ENCODE results near the gene ELL2. TPM values are rescaled to one million over a fixed set of nuclear protein-coding genes. Genes with fewer than 3 reads are reported as not detected.

ELL2 gene
- total and polyA plus RNA-seq, 4 donors = 12.2 to 44.1 (median 13.9) TPM

- Histone ChIP-seq H3K4me1 (ENCODE audit: control insufficient read depth, insufficient read depth, low read length) (peaks cover 23% of the 10 kb centered on the region), H3K9me3 (ENCODE audit: control insufficient read depth, insufficient read depth, low read length) (no peaks in the 10 kb centered on the region), H3K27me3 (ENCODE audit: control insufficient read depth, insufficient read depth, low read length) (peaks cover 3% of the 10 kb centered on the region), H3K36me3 (ENCODE audit: control insufficient read depth, insufficient read depth, low read length) (no peaks in the 10 kb centered on the region), H3K4me3 (ENCODE audit: low read depth, low read length) (no peak overlapping the region), H3K27ac (ENCODE audit: low read depth, low read length) (no peak overlapping the region)
- WGBS (ENCODE audit: insufficient coverage) = 100% methylated on average over 1 of the region's 3 CpGs
- no peak for DNase-seq (ENCODE audit: low read depth in 4 of 6, low spot score in 6 of 6)
Measured at GRCh38 chr5:95958310-95959014, 3.2 kb downstream of the ELL2 start.

GRCh38 chr5:95957561-95958203, 4.0 kb downstream of the ELL2 start:
- no peak overlapping the region for H3K4me3 ChIP-seq (ENCODE audit: low read depth, low read length)
- peaks cover 3% of the 10 kb centered on the region for H3K27me3 ChIP-seq (ENCODE audit: control insufficient read depth, insufficient read depth, low read length)
- peaks cover 23% of the 10 kb centered on the region for H3K4me1 ChIP-seq (ENCODE audit: control insufficient read depth, insufficient read depth, low read length)
- no peak for DNase-seq (ENCODE audit: low read depth in 4 of 6, low spot score in 6 of 6)
- H3K27ac ChIP-seq (ENCODE audit: low read depth, low read length) = no peak overlapping the region
- H3K9me3 ChIP-seq (ENCODE audit: control insufficient read depth, insufficient read depth, low read length) = no peaks in the 10 kb centered on the region
- no peaks in the 10 kb centered on the region for H3K36me3 ChIP-seq (ENCODE audit: control insufficient read depth, insufficient read depth, low read length)
- no CpG with 5 or more reads among the region's 3 CpGs for WGBS (ENCODE audit: insufficient coverage)

GRCh38 chr5:95956900-95957293, 4.8 kb downstream of the ELL2 start:
- Histone ChIP-seq H3K9me3 (ENCODE audit: control insufficient read depth, insufficient read depth, low read length) (no peaks in the 10 kb centered on the region), H3K27me3 (ENCODE audit: control insufficient read depth, insufficient read depth, low read length) (peaks cover 3% of the 10 kb centered on the region), H3K4me3 (ENCODE audit: low read depth, low read length) (no peak overlapping the region), H3K36me3 (ENCODE audit: control insufficient read depth, insufficient read depth, low read length) (no peaks in the 10 kb centered on the region), H3K27ac (ENCODE audit: low read depth, low read length) (no peak overlapping the region), H3K4me1 (ENCODE audit: control insufficient read depth, insufficient read depth, low read length) (peaks cover 19% of the 10 kb centered on the region)
- DNase-seq (ENCODE audit: low read depth in 4 of 6, low spot score in 6 of 6) = no peak

- peaks cover 17% of the 10 kb centered on the region for H3K4me1 ChIP-seq (ENCODE audit: control insufficient read depth, insufficient read depth, low read length)
- no peaks in the 10 kb centered on the region for H3K9me3 ChIP-seq (ENCODE audit: control insufficient read depth, insufficient read depth, low read length)
- no peak overlapping the region for H3K4me3 ChIP-seq (ENCODE audit: low read depth, low read length)
- peaks cover 3% of the 10 kb centered on the region for H3K27me3 ChIP-seq (ENCODE audit: control insufficient read depth, insufficient read depth, low read length)
- no peaks in the 10 kb centered on the region for H3K36me3 ChIP-seq (ENCODE audit: control insufficient read depth, insufficient read depth, low read length)
- H3K27ac ChIP-seq (ENCODE audit: low read depth, low read length) = no peak overlapping the region
- 35% methylated on average over 2 of the region's 2 CpGs for WGBS (ENCODE audit: insufficient coverage)
- DNase-seq (ENCODE audit: low read depth in 4 of 6, low spot score in 6 of 6) = peak in 3 of 6 donors; percentile 6 to 95 (median 32)
Measured at GRCh38 chr5:95956021-95956899, 5.4 kb downstream of the ELL2 start.

GRCh38 chr5:95954716-95955115, 6.9 kb downstream of the ELL2 start:
- peaks cover 3% of the 10 kb centered on the region for H3K27me3 ChIP-seq (ENCODE audit: control insufficient read depth, insufficient read depth, low read length)
- no peaks in the 10 kb centered on the region for H3K9me3 ChIP-seq (ENCODE audit: control insufficient read depth, insufficient read depth, low read length)
- no peak for DNase-seq (ENCODE audit: low read depth in 4 of 6, low spot score in 6 of 6)
- H3K4me1 ChIP-seq (ENCODE audit: control insufficient read depth, insufficient read depth, low read length) = peaks cover 7% of the 10 kb centered on the region
- H3K27ac ChIP-seq (ENCODE audit: low read depth, low read length) = no peak overlapping the region
- H3K36me3 ChIP-seq (ENCODE audit: control insufficient read depth, insufficient read depth, low read length) = no peaks in the 10 kb centered on the region
- 100% methylated on average over 2 of the region's 3 CpGs for WGBS (ENCODE audit: insufficient coverage)
- no peak overlapping the region for H3K4me3 ChIP-seq (ENCODE audit: low read depth, low read length)

GRCh38 chr5:95953021-95953702, 8.5 kb downstream of the ELL2 start:
- Histone ChIP-seq H3K9me3 (ENCODE audit: control insufficient read depth, insufficient read depth, low read length) (no peaks in the 10 kb centered on the region), H3K4me1 (ENCODE audit: control insufficient read depth, insufficient read depth, low read length) (no peaks in the 10 kb centered on the region), H3K27ac (ENCODE audit: low read depth, low read length) (no peak overlapping the region), H3K4me3 (ENCODE audit: low read depth, low read length) (no peak overlapping the region), H3K27me3 (ENCODE audit: control insufficient read depth, insufficient read depth, low read length) (no peaks in the 10 kb centered on the region), H3K36me3 (ENCODE audit: control insufficient read depth, insufficient read depth, low read length) (no peaks in the 10 kb centered on the region)
- WGBS (ENCODE audit: insufficient coverage) = no CpG with 5 or more reads among the region's 5 CpGs
- peak in 1 of 6 donors; percentile 68 for DNase-seq (ENCODE audit: low read depth in 4 of 6, low spot score in 6 of 6)

- Histone ChIP-seq H3K4me1 (ENCODE audit: control insufficient read depth, insufficient read depth, low read length) (no peaks in the 10 kb centered on the region), H3K9me3 (ENCODE audit: control insufficient read depth, insufficient read depth, low read length) (no peaks in the 10 kb centered on the region), H3K36me3 (ENCODE audit: control insufficient read depth, insufficient read depth, low read length) (no peaks in the 10 kb centered on the region), H3K27ac (ENCODE audit: low read depth, low read length) (no peak overlapping the region), H3K4me3 (ENCODE audit: low read depth, low read length) (no peak overlapping the region), H3K27me3 (ENCODE audit: control insufficient read depth, insufficient read depth, low read length) (no peaks in the 10 kb centered on the region)
- no peak for DNase-seq (ENCODE audit: low read depth in 4 of 6, low spot score in 6 of 6)
- WGBS (ENCODE audit: insufficient coverage) = 80% methylated on average over 1 of the region's 4 CpGs
Measured at GRCh38 chr5:95951916-95952315, 9.7 kb downstream of the ELL2 start.

- no peak for DNase-seq (ENCODE audit: low read depth in 4 of 6, low spot score in 6 of 6)
- no CpG with 5 or more reads among the region's 1 CpG for WGBS (ENCODE audit: insufficient coverage)
- no peaks in the 10 kb centered on the region for H3K9me3 ChIP-seq (ENCODE audit: control insufficient read depth, insufficient read depth, low read length)
- no peaks in the 10 kb centered on the region for H3K4me1 ChIP-seq (ENCODE audit: control insufficient read depth, insufficient read depth, low read length)
- H3K27ac ChIP-seq (ENCODE audit: low read depth, low read length) = no peak overlapping the region
- no peak overlapping the region for H3K4me3 ChIP-seq (ENCODE audit: low read depth, low read length)
- H3K36me3 ChIP-seq (ENCODE audit: control insufficient read depth, insufficient read depth, low read length) = no peaks in the 10 kb centered on the region
- H3K27me3 ChIP-seq (ENCODE audit: control insufficient read depth, insufficient read depth, low read length) = no peaks in the 10 kb centered on the region
Measured at GRCh38 chr5:95949810-95950209, 11.8 kb downstream of the ELL2 start.

GRCh38 chr5:95948631-95949030, 13.0 kb downstream of the ELL2 start:
- Histone ChIP-seq H3K27ac (ENCODE audit: low read depth, low read length) (no peak overlapping the region), H3K9me3 (ENCODE audit: control insufficient read depth, insufficient read depth, low read length) (no peaks in the 10 kb centered on the region), H3K36me3 (ENCODE audit: control insufficient read depth, insufficient read depth, low read length) (no peaks in the 10 kb centered on the region), H3K4me3 (ENCODE audit: low read depth, low read length) (no peak overlapping the region), H3K4me1 (ENCODE audit: control insufficient read depth, insufficient read depth, low read length) (no peaks in the 10 kb centered on the region), H3K27me3 (ENCODE audit: control insufficient read depth, insufficient read depth, low read length) (no peaks in the 10 kb centered on the region)
- DNase-seq (ENCODE audit: low read depth in 4 of 6, low spot score in 6 of 6) = no peak
